H9 (cell line): ENCODE data around the gene MAPKAP1. TPM values are rescaled to one million over a fixed set of nuclear protein-coding genes. Genes with fewer than 3 reads are reported as not detected.

Experiments used
- DNase-seq: peaks from one replicate; pipeline ENCODE4 v3.0.0-alpha.2; 2017
- H2AFZ ChIP-seq: one replicate; pipeline ENCODE4 v1.6.1; 2013; ENCODE audit warnings: mild to moderate bottlenecking, low read length, control low read depth, moderate library complexity
- H2AK5ac ChIP-seq: 2 replicates; pipeline ENCODE4 v1.6.1; 2013; ENCODE audit warnings: low read length, control low read depth, mixed read lengths; ENCODE audit not compliant: insufficient read length
- H2BK120ac ChIP-seq: one replicate; pipeline ENCODE4 v1.6.1; 2013; ENCODE audit warnings: low read depth, mild to moderate bottlenecking, low read length, control low read depth, inconsistent platforms; ENCODE audit not compliant: poor library complexity, severe bottlenecking
- H2BK12ac ChIP-seq: 2 replicates; pipeline ENCODE4 v1.6.1; 2013; ENCODE audit warnings: low read length, control low read depth, mixed read lengths, low read depth; ENCODE audit not compliant: insufficient read length
- H2BK15ac ChIP-seq: 2 replicates; pipeline ENCODE4 v1.6.1; 2013; ENCODE audit warnings: low read depth, low read length, control low read depth
- H2BK20ac ChIP-seq: one replicate; pipeline ENCODE4 v1.6.1; 2013; ENCODE audit warnings: low read depth, mild to moderate bottlenecking, low read length, control low read depth, inconsistent platforms; ENCODE audit not compliant: poor library complexity, severe bottlenecking
- H2BK5ac ChIP-seq: 2 replicates; pipeline ENCODE4 v1.6.1; 2013; ENCODE audit warnings: low read length, control low read depth, mixed read lengths; ENCODE audit not compliant: insufficient read length
- H3K14ac ChIP-seq: 2 replicates; pipeline ENCODE4 v1.6.1; 2013; ENCODE audit warnings: low read length, control low read depth; ENCODE audit not compliant: insufficient read depth
- H3K18ac ChIP-seq: 2 replicates; pipeline ENCODE4 v1.6.1; 2013; ENCODE audit warnings: low read depth, mild to moderate bottlenecking, mixed read lengths, low read length, control low read depth; ENCODE audit not compliant: insufficient read length
- H3K23ac ChIP-seq: 2 replicates; pipeline ENCODE4 v1.6.1; 2013; ENCODE audit warnings: low read length, control low read depth, mixed read lengths, low read depth; ENCODE audit not compliant: insufficient read length
- H3K23me2 ChIP-seq: 2 replicates; pipeline ENCODE4 v1.6.1; 2013; ENCODE audit warnings: low read depth, mild to moderate bottlenecking, mixed read lengths, low read length, control low read depth; ENCODE audit not compliant: insufficient read length, poor library complexity, severe bottlenecking
- H3K27ac ChIP-seq: 2 replicates; pipeline ENCODE4 v1.5.1; 2013; ENCODE audit warnings: low read length, control low read depth, mixed read lengths, low read depth; ENCODE audit not compliant: insufficient read length
- H3K27me3 ChIP-seq: 2 replicates; pipeline ENCODE4 v1.6.1; 2013; ENCODE audit warnings: low read length, control low read depth, inconsistent platforms; ENCODE audit not compliant: insufficient read depth
- H3K4ac ChIP-seq: 2 replicates; pipeline ENCODE4 v1.6.1; 2013; ENCODE audit warnings: low read depth, mild to moderate bottlenecking, control low read depth, inconsistent platforms, low read length, moderate library complexity
- H3K4me1 ChIP-seq: 2 replicates; pipeline ENCODE4 v1.6.1; 2013; ENCODE audit warnings: low read length, control low read depth, inconsistent platforms; ENCODE audit not compliant: insufficient read depth
- H3K4me2 ChIP-seq: 2 replicates; pipeline ENCODE4 v1.6.1; 2013; ENCODE audit warnings: low read length, control low read depth, mixed read lengths; ENCODE audit not compliant: insufficient read length, insufficient read depth
- H3K56ac ChIP-seq: 2 replicates; pipeline ENCODE4 v1.6.1; 2013; ENCODE audit warnings: low read depth, mild to moderate bottlenecking, mixed read lengths, low read length, control low read depth; ENCODE audit not compliant: insufficient read length
- H3K79me1 ChIP-seq: 2 replicates; pipeline ENCODE4 v1.6.1; 2013; ENCODE audit warnings: low read depth, mild to moderate bottlenecking, moderate library complexity, low read length, control low read depth, inconsistent platforms; ENCODE audit not compliant: insufficient read depth, poor library complexity, severe bottlenecking
- H3K79me2 ChIP-seq: 2 replicates; pipeline ENCODE4 v1.6.1; 2013; ENCODE audit warnings: low read length, control low read depth, inconsistent platforms; ENCODE audit not compliant: insufficient read depth
- H3K9ac ChIP-seq: 2 replicates; pipeline ENCODE4 v1.6.1; 2013; ENCODE audit warnings: low read length, control low read depth, mixed read lengths; ENCODE audit not compliant: insufficient read length; ENCODE audit errors: extremely low read depth
- H3K9me3 ChIP-seq: one replicate; pipeline ENCODE4 v1.6.1; 2013; ENCODE audit warnings: low read depth, low read length, inconsistent platforms; ENCODE audit not compliant: control insufficient read depth
- H3T11ph ChIP-seq: one replicate; pipeline ENCODE4 v1.6.1; 2013; ENCODE audit warnings: mild to moderate bottlenecking, low read length, control low read depth, inconsistent platforms
- H4K20me1 ChIP-seq: one replicate; pipeline ENCODE4 v1.6.1; 2013; ENCODE audit not compliant: control insufficient read depth, insufficient read length, insufficient read depth
- H4K5ac ChIP-seq: 2 replicates; pipeline ENCODE4 v1.6.1; 2013; ENCODE audit warnings: low read depth, mild to moderate bottlenecking, mixed read lengths, low read length, control low read depth; ENCODE audit not compliant: insufficient read length
- H4K8ac ChIP-seq: replicated peaks from 2 replicates; pipeline ENCODE4 v1.6.1; 2013; ENCODE audit warnings: low read length, control low read depth, mixed read lengths, low read depth; ENCODE audit not compliant: insufficient read length
- H4K91ac ChIP-seq: 2 replicates; pipeline ENCODE4 v1.6.1; 2013; ENCODE audit warnings: low read depth, mild to moderate bottlenecking, moderate library complexity, mixed read lengths, low read length, control low read depth; ENCODE audit not compliant: insufficient read length
- H3K27ac Mint-ChIP-seq, 3 experiments: 2 replicates in 2 of 3; 3 replicates in 1 of 3; pipeline ENCODE4 v1.8.0; 2020 to 2021; ENCODE audit warnings: mixed read lengths in 3 of 3, mild to moderate bottlenecking in 1 of 3, moderate library complexity in 1 of 3
- H3K27me3 Mint-ChIP-seq: 2 replicates; pipeline ENCODE4 v1.8.0; 2021; ENCODE audit warnings: low read depth, mild to moderate bottlenecking, moderate library complexity, mixed read lengths
- H3K36me3 Mint-ChIP-seq, 3 experiments: 2 replicates in 2 of 3; 3 replicates in 1 of 3; pipeline ENCODE4 v1.8.0; 2020 to 2021; ENCODE audit warnings: low read depth in 3 of 3, mixed read lengths in 3 of 3; ENCODE audit not compliant: insufficient read depth in 1 of 3
- H3K4me1 Mint-ChIP-seq, 2 experiments: 2 replicates each; pipeline ENCODE4 v1.8.0; 2020; ENCODE audit warnings: mixed read lengths in 2 of 2
- H3K4me3 Mint-ChIP-seq, 2 experiments: 2 replicates in 1 of 2; 3 replicates in 1 of 2; pipeline ENCODE4 v1.8.0; 2020 to 2021; ENCODE audit warnings: mild to moderate bottlenecking in 2 of 2, mixed read lengths in 2 of 2, moderate library complexity in 1 of 2
- H3K9me3 Mint-ChIP-seq, 2 experiments: 2 replicates in 1 of 2; 3 replicates in 1 of 2; pipeline ENCODE4 v1.8.0; 2020; ENCODE audit warnings: mild to moderate bottlenecking in 2 of 2, mixed read lengths in 2 of 2, moderate library complexity in 1 of 2
- WGBS: extraction: QIAGEN DNeasy Blood & Tissue Kit; methylation state at CpG from one replicate; pipeline ENCODE4 v1.1.7; 2013; ENCODE audit warnings: missing lambda C conversion rate, low lambda C conversion rate, mixed read lengths; ENCODE audit not compliant: insufficient read length; ENCODE audit errors: extremely low coverage; 5-methylcytosine and 5-hydroxymethylcytosine counted together
- total RNA-seq: library from RNA; stranded (reverse); gene quantifications from 2 replicates; pipeline ENCODE4 v1.2.1, GENCODE V29; 2021
- TF ChIP-seq, protein P1 (sequence below): fragments of 200-600 bp; sonication (generic); conservative IDR thresholded peaks from 3 replicates; pipeline ENCODE4 v1.8.0; 2021; ENCODE audit warnings: antibody characterized with exemption, mild to moderate bottlenecking

Gene MAPKAP1
- total RNA-seq, 1 experiment from 2014 or later: 97.0 TPM

DNA sequence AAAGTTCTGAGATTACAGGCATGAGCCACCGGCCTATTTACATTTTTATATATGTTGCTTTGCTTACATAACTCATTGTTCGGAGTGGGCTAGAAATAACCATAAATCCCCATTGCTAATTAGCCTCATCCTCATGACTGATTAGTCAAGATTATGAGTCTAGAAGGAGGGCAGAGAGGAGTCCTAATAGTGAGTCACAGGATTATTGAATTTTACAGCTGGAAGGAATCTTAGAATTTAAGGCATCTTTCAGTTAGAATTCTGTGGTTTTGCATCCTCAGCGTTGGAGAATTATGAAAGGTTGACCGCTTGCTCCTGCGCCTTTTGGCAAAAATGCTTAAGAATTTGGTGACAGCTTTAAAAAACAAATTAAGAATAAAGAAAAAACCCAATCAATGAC is 37.6 kb upstream of the MAPKAP1 start:
- H3K4me1 ChIP-seq: peaks cover 4% of the 10 kb centered on the region; the same call in 1 of the 2 replicates
- H3K9me3 ChIP-seq: no peaks in the 10 kb centered on the region
- WGBS: no CpG with 5 or more reads among the region's 5 CpGs
- no peak overlapping the region for H3K4me2 ChIP-seq
- no peak overlapping the region for H2AK5ac ChIP-seq
- H2BK12ac ChIP-seq: no peak overlapping the region
- no peak overlapping the region for H4K5ac ChIP-seq
- no peaks in the 10 kb centered on the region for H3K79me2 ChIP-seq
- H4K8ac ChIP-seq: no peak overlapping the region
- no peak overlapping the region for H2AFZ ChIP-seq
- Mint-ChIP-seq H3K27ac (no peak overlapping the region), H3K36me3 (peaks cover 7 to 10% (median 9%) of the 10 kb centered on the region in 3 experiments; a peak in 6 of 7 replicates), H3K4me3 (no peak overlapping the region), H3K9me3 (no peaks in the 10 kb centered on the region; a peak in 1 of 5 replicates), H3K27me3 (peaks cover 15% of the 10 kb centered on the region), H3K4me1 (peaks cover 16 to 23% of the 10 kb centered on the region in 2 experiments)
- no peaks in the 10 kb centered on the region for H3K79me1 ChIP-seq
- no peak overlapping the region for H3K9ac ChIP-seq
- H3K18ac ChIP-seq: no peak overlapping the region
- H3K4ac ChIP-seq: no peak overlapping the region
- H3K23ac ChIP-seq: no peak overlapping the region
- no peak overlapping the region for H2BK20ac ChIP-seq
- H3K14ac ChIP-seq: no peak overlapping the region
- TF ChIP-seq, protein P1, sequence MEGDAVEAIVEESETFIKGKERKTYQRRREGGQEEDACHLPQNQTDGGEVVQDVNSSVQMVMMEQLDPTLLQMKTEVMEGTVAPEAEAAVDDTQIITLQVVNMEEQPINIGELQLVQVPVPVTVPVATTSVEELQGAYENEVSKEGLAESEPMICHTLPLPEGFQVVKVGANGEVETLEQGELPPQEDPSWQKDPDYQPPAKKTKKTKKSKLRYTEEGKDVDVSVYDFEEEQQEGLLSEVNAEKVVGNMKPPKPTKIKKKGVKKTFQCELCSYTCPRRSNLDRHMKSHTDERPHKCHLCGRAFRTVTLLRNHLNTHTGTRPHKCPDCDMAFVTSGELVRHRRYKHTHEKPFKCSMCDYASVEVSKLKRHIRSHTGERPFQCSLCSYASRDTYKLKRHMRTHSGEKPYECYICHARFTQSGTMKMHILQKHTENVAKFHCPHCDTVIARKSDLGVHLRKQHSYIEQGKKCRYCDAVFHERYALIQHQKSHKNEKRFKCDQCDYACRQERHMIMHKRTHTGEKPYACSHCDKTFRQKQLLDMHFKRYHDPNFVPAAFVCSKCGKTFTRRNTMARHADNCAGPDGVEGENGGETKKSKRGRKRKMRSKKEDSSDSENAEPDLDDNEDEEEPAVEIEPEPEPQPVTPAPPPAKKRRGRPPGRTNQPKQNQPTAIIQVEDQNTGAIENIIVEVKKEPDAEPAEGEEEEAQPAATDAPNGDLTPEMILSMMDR: no peak
- H2BK5ac ChIP-seq: no peak overlapping the region
- H3K56ac ChIP-seq: no peak overlapping the region
- H4K20me1 ChIP-seq: no peaks in the 10 kb centered on the region
- no peak overlapping the region for H4K91ac ChIP-seq
- H3K23me2 ChIP-seq: peaks cover 16% of the 10 kb centered on the region
- DNase-seq: no peak
- no peak overlapping the region for H3K27ac ChIP-seq
- H3T11ph ChIP-seq: no peak overlapping the region
- no peak overlapping the region for H2BK120ac ChIP-seq
- no peak overlapping the region for H2BK15ac ChIP-seq
- 0 out of 2 replicates have a peak, but pooled peaks cover 1% of the 10 kb centered on the region for H3K27me3 ChIP-seq
